HCT116 (cell line): ENCODE results near the gene FLT3.

ENCODE experiments used
- EZH2phosphoT487 ChIP-seq: fragments of 200-600 bp; IDR thresholded peaks from 2 replicates; pipeline ENCODE4 v1.6.1; 2018; ENCODE audit warnings: antibody characterized with exemption, borderline replicate concordance
- POLR2A ChIP-seq: IDR thresholded peaks from 2 replicates; pipeline ENCODE4 v1.7.0; 2011; ENCODE audit warnings: borderline replicate concordance; ENCODE audit not compliant: insufficient read depth, insufficient read length; ENCODE audit errors: extremely low read depth
- TF ChIP-seq, protein P1 (sequence below), 3 experiments: fragments of 200-600 bp in 1 of 3; sonication (generic) in 1 of 3; IDR thresholded peaks in 2 of 3; conservative IDR thresholded peaks in 1 of 3; 2 replicates each; pipeline ENCODE4 v1.5.1; 2012 to 2017; ENCODE audit warnings: low read depth in 2 of 3, low read length in 2 of 3, antibody characterized with exemption in 1 of 3, borderline replicate concordance in 1 of 3, control low read depth in 1 of 3, mild to moderate bottlenecking in 1 of 3, mixed read lengths in 1 of 3, mixed run types in 1 of 3, moderate library complexity in 1 of 3; ENCODE audit not compliant: insufficient read depth in 1 of 3

DNA sequence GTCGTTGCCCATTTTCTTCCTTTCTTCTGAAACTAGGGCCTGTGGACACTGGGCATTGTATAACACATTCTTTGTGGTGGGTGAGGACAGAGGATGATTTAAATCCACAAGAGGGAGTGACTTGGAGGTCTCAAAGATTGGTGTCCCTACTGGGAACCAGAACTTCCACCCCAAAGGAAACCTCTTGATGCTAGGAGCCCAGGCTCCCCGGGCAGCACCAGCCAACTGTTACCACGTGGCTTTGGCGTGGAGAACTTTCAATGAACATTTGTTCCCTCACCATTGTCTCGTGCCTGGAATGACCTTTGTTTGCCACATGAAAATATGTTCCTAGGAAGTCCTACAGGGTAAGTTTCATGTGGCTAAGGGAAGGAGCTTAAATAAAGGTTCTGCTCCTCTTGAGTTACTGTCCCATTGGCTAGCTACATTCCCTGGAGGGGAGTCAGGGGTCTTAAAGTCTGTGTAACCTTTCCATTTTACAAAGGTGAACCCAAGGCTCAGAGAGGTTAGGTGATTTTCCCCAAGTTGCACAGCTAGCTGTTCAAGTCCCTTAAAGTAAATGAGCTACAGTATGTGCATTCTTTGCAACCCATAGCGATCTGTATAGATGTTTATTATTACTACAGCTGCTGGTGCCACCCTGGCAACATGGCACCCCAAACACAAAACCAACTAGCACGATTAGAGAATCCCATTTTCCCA lies 126.3 kb downstream of the FLT3 start:
- TF ChIP-seq POLR2A (no peak), EZH2phosphoT487 (no peak)
- TF ChIP-seq, protein P1, sequence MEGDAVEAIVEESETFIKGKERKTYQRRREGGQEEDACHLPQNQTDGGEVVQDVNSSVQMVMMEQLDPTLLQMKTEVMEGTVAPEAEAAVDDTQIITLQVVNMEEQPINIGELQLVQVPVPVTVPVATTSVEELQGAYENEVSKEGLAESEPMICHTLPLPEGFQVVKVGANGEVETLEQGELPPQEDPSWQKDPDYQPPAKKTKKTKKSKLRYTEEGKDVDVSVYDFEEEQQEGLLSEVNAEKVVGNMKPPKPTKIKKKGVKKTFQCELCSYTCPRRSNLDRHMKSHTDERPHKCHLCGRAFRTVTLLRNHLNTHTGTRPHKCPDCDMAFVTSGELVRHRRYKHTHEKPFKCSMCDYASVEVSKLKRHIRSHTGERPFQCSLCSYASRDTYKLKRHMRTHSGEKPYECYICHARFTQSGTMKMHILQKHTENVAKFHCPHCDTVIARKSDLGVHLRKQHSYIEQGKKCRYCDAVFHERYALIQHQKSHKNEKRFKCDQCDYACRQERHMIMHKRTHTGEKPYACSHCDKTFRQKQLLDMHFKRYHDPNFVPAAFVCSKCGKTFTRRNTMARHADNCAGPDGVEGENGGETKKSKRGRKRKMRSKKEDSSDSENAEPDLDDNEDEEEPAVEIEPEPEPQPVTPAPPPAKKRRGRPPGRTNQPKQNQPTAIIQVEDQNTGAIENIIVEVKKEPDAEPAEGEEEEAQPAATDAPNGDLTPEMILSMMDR (IDR thresholded peaks at IDR 0.05 in 2 of 3, conservative IDR thresholded peaks at IDR 0.05 in 1 of 3; ENCODE audit: borderline replicate concordance in 1 of 3, insufficient read depth in 1 of 3, low read depth in 2 of 3, low read length in 2 of 3), result no peak
